Activated T-cell treated with anti-CD3 and anti-CD28 coated beads for 48 hours (primary cell): ENCODE measurements around the gene USP13.
"Not testable (repeated sequence)": the region's sequence is repeated elsewhere in the genome, so short reads cannot be mapped to it uniquely, and the experiment has no call there.

Experiments
- DNase-seq: peaks from one replicate; pipeline ENCODE4 v3.0.0-alpha.2; 2020; ENCODE audit warnings: low read depth

Gene USP13

DNA sequence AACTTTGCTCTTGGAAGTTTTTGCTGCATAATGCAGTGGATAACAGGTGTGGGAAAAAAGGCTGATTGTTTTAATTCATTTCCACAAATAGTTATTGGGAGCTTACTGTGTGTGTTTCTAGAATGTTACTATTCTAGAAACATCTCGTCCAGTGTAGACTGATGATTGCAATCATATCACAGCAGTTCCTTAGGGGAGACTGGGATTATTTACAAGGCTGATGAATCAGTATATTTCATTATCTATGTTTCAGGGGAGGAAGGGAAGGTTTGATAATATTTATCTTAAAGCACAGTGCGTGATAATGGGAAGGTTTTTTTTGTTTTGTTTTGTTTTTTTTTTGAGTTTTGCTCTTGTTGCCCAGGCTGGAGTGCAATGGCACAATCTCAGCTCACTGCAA lies 2.4 kb downstream of the USP13 start:
- no peak for DNase-seq

DNA sequence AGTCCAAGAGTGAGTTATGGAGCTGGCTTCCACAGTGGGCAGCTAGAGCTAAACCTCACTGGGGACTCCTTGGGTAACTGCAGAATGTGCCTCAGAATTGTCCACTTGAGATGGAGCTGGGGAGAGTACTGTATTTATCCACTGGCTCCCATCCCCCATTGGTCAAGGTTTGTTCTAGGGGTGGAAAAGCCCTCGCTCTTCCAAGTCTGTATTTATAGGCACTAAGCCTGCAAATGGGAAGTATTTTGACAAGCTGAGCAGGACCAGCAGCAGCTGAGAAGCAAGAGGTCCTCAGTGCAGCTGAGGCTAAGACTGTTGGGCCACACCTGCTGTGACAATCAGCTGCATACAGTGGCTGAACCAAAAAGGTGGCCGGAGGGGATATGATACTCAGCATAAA lies 5.8 kb downstream of the USP13 start:
- no peak for DNase-seq

DNA sequence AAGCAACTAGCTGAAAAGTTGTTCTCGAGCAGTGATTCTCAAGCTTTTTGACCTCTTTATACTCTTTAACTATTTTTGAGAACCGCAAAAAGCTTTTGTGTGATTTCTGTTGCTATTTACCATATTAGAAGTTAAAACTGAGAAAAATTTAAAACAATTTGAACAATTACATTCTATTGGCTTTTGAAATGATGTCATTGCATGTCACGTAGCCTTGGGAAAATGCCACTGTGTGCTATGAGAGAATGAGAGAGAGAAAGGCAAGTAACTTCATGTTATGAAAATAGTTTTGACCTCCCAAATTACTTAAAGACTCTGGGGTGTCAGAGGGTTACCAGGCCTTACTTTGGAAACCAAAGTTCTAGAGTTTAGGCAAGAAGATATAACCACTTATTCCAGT lies 8.0 kb downstream of the USP13 start:
- DNase-seq = no peak

DNA sequence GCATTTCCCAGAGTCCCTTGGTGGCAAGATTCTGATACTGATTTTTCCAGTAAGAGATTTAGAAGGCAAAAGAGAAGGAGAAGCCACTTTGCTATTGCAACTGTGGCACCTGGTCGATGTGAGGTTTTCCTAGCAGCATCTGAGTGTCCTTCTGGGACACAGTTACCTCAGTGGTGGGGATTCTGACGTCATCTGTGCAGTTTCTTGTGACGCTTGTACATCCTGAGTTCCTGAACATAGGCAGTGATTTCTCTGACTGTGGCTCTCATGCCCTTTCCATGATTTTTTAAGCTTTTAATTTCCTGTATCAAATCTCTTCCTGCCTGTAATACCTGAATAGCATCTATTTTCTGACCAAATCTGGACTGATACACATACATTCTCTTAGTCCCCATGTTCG lies 8.9 kb downstream of the USP13 start:
- DNase-seq = no peak

DNA sequence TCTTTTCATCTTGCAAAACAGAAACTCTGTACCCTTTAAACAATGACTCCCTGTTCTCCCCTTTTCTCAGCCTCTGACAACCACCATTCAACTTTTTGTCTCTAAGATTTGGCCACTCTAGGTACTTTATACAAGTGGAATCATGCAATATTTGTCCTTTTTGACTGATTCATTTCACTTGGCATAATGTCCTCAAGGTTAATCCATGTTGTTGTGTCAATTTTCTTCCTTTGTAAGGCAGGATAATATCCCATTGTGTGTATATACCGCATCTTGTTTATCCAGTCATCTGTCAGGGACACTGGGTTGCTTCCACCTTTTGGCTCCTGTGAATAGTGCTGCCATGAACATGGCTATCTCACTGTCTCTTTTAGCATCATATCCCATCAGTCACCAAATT lies 10.3 kb downstream of the USP13 start:
- DNase-seq = no peak

DNA sequence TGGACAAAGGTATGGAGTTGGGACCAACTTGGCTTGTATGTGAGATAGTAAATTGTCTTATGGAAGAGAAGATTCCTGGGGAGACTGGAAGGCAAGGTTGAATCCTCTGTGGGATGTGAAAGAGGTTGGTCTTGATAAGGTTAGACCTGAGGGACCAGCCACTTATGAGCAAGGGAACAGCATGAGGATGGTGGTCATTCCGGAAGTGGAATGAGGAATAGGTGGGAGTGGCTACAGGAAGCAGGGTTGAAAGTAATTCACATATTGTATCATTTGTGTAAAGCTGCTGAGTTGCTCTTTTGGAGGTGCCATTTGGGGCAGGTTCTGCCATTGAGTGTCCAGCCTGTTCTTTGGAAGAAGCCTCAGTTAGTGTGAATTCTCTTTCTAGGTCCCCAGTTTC lies 13.2 kb downstream of the USP13 start:
- no peak for DNase-seq

DNA sequence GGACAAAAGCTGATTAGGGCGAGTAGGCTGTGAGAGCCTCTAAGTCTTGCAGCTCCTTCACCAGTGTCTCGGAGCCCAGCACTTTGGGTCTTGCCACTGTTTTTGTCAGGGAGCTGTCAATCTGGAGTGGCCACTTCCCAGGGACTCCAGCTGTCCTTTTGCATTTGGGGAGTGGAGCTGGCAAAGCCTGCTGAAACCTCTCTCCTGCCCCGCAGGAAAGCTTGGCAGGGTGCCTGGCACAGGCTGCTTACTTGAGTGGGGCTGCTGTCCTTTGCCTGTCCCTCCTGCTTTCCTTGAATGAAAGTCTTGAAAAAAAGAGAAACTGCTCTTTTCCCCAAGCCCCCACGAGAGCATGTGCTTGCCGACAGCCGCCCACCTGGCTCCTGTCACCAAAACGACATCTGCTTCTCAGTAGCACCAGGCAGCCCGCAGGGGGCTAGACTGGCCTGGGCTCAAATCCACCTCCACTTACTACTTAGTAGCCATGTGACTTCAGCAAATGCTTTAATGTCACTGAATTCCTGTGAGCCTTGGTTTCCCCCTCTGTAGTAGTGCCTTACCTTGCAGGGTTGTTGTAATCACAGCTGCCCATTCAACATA lies 13.7 kb downstream of the USP13 start:
- DNase-seq = no peak

DNA sequence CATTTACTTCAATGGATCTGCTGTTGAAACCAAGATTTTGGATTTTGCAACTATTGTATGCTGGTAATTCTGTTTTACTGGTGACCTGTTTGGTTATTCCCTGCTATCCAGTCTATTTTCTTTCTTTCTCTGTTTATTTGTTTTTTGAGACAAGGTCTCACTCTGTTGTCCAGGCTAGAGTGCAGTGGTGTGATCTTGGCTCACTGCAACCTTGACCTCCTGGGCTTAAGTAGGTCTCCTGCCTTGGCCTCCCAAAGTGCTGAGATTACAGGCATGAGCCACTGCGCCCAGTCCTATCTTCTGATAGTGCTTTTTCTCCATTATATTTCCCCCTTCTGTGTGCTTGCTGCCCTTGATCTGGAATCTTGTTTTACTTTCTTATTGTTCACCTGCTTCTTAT lies 15.6 kb downstream of the USP13 start:
- DNase-seq = no peak

DNA sequence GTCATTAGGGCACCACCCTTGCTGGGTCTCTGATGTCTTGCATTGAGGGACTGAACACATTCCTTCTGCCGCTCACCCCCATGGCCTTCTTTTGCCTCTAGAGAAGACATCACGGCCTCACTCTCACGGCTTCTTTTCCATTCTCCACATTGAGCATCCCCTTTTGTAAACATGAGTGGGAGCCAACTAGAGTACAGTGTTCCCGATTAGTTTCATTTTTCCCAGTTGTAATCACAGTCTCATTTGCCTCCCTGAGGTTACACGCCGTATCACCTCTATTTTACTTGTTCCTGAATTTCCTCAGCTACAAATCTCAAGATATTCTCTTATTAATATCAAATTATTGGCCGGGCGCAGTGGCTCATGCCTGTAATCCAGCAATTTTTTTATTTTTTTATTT lies 17.5 kb downstream of the USP13 start:
- no peak for DNase-seq

DNA sequence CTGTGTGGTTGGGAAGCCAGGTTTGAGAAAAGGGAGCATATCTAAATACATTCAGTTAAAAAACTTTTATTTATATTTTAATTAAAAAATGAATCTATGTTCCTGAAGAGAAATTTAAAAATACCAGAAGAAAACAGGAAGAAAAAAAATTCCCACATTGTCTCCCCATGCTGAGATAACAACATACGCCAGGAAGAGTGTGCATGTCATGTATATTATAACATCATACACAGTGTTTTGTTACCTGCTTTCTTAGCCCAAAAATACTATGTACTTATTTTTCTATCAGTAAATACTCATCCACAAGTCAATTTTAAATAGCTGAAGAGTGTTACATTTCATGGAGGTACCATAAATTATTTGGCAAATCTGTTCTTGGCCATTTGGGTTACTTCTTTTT lies 18.5 kb downstream of the USP13 start:
- no peak for DNase-seq

DNA sequence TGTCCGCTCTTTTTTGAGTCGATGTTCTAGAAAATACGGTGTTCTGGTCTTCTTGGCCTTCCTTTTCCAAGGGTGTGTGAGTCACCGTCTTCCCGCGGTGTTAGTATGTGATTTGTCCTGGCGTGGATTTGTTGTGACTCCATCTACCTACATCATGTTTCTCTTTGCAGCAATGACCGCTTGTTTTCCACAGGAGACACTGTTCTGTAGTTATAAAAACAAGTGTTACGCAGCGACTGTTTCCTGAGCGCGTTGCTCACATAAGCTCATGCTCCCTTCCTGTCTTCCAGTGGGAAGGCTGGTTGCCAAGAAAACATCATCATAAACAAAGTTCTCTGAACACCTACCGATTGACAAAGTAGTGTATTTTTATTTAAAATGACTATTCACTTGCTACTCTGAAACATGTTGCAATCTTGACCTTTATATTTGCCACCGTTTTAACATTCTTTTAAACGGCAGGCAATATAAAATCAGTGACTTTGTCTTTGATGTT lies 19.0 kb downstream of the USP13 start:
- no peak for DNase-seq

DNA sequence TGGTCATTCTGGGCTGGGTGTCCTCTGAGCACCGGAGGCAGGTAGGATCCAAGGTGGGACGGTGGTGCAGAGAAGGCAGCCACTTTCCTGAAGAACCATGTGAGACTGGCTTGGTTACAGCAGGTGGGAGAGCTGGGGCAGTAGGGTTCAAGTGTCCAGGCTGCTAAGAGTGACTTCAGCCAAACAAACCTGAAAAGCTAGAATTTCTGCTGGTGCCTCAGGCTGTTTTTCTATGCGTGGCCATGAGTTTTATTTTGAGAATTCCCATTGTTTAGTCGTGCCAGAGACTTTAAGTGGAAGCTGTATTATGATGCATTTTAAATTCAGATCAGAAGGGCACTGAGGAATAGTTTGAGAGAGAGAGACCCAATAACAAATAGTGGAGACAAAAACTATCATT lies 20.1 kb downstream of the USP13 start:
- no peak for DNase-seq

DNA sequence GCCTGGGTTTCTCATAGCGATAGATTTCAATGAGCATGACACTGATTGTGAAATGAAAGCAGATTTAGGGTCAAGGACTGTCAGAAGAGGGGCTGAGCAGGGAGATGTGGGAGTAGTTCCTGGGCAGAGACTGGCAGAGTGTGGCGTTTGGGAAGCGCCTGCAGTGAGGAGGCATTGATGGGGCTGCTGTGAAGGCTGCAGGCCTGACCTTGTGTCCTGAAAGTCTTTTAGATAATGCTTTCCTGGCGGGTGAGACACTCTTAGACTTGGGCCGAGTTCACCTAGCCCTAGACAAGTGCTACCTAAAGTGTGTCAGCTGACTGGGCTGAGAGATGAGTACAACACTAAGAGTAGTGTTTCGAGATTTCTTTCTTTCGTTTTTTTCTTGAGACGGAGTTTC lies 20.7 kb downstream of the USP13 start:
- DNase-seq = no peak

DNA sequence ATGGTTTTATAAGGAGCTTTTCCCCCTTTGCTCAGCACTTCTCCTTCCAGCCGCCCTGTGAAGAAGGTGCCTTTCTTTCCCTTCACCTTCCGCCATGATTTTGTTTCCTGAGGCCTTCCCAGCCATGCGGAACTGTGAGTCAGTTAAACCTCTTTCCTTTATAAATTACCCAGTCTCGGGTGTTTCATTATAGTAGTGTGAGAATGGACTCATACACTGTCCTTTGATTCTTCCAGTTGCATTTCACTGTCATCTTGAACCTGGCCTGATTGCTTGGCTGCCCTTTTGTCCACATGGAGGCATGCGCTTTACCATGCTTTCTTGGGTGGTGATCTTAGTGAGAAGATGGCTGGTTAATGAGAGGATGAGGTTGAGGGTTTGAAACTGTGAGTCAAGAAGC lies 23.2 kb downstream of the USP13 start:
- DNase-seq = no peak

DNA sequence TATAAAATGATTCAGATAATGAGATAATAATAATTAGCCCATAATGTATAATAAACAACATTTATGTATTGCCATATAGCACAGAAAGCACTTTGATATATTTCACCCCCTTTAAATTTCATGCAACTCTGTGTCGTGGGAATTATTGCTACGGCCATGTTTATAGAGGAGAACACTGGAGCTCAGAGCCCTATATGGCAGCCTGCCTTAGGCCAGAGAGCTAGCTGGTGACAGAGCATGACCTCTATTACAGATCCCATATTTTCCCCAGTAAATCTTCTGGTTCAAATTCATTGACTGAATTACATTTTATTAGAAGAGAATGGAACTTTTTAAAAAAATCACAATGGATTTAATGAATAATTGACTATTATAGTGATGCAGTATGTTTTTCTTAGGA lies 25.0 kb downstream of the USP13 start:
- no peak for DNase-seq

DNA sequence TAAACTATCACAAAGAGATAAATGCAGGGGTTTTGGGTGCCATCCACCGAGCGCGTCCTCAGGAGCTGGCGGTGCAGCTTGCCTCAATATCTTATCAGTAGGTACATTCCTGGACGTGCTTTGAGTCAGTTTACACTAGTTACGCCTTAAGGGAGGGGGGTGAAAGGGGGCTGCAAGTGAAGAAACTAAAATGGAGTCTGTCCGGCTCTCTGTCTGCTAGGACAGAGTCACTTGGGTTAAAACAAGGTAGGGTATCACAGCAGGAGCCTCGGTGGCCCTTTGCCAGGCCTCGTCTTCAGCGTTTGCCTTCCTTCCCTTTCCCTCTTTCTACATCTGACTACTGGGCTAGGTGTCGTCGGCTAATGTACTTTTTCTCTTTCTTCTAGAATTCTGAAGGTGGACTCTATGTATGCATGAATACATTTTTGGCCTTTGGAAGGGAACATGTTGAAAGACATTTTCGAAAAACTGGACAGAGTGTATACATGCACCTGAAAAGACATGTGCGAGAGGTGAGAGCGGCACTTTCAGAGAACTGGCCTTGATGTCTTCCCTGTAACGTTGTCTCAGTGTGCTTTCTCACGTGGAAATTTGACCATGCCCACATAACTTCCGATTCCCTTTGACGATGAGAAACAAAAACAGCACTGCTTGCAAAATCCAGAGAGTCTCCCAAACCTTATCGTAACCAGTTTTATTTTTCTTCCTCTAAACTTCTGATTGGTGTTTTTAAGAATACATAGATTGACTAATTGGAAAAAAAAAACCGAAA lies 28.8 kb downstream of the USP13 start:
- no peak for DNase-seq

DNA sequence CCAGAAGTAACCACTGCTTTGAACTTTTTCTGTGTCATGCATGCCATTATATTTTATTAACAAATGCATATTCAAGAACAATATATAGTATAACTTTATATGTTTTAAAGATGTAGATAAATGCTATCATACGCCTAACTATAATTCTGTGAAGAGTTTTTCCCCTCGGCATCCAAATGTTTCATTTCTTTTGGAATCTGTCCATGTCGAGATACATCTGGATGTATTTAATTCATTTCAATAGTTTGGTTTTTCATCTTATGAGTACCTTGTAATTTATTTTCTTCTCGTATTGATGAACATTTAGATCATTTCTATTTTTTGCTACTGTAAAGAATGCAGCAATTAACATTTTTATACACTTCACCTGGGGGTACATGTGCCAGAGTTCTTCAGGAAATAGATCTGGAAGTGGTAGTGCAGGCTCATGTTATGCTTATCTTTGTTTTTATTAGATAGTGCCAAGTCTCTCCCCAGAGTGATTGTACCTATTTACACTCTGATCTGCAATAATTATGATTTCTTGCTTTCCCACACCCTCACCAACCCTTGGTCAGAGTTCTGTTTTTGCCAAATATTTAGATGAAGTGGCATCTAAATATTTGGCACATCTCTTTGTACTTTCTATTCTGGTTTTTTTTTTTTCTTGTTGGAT lies 29.7 kb downstream of the USP13 start:
- no peak for DNase-seq

DNA sequence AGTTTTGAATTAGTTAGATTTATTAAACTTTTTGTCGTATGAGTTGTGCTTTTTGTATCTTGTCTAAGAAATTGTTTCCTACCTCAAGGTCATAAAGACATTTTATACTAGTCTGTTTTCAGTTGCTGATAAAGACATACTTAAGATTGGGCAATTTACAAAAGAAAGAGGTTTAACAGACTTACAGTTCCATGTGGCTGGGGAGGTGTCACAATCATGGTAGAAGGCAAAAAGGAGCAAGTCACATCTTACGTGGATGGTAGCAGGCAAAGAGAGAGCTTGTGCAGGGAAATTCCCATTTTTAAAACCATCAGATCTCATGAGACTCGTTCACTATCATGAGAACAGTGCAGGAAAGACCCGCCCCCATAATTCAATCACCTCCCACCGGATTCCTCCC lies 30.4 kb downstream of the USP13 start:
- not testable (repeated sequence) for DNase-seq

DNA sequence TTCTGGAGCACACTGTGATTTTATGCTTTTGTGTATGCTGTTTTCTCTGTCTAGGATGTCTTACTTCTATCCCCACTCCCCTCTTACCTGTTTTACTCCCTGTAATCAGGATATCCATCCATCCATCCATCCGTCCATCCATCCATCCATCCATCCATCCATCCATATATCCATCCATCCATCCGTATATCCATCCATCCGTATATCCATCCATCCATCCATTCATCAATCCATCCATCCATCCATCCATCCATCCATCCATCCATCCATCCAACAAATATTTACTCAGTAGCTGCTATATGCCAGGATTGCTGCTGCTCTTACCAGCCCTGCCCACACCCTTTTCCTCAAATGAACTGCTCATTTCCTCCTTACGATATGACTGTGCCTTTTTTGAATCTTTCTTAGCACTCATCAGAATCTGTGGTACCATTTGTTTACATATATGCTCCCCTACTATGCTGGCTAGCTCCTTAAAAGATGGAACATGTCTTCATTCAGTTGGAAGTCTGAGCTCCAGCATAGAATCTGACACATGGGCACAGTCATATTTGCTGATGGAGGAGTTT lies 35.2 kb downstream of the USP13 start:
- DNase-seq = no peak

DNA sequence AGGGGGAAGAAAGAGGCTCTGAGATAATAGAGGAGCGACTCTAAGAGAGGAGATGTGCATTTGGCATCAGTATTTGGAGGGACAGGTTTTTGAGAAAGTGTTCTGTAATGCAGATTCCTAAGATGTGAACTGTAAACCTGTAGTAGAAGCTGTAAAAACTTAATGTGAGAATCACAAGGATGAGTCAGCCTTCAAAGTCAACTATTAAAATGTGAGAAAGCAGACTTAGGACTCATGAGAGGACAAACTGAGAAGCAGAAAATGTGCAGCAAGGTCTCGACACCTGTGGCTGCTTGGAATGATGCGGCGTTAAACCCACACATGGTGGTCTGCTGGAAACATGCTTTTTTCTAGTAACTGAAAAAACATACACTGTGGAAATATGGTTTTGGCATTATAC lies 36.0 kb downstream of the USP13 start:
- no peak for DNase-seq

DNA sequence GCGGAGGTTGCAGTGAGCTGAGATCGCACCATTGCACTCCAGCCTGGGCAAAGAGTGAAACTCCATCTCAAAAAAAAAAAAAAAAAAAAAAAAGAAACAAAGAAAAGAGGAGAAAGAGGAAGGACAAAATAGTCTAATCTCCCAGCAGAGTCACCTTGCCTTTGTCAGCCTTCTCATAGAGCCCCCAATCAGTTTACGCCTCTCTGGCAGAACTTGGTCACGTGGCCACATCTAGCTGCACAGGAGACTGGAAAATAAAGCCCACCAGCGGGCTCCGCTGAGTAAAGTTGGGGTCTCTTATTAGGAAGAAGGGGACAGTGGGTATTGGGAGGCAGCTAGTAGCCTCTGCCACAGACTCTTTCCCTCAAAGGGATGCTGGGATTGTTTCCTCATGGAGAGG lies 41.9 kb downstream of the USP13 start:
- no peak for DNase-seq

DNA sequence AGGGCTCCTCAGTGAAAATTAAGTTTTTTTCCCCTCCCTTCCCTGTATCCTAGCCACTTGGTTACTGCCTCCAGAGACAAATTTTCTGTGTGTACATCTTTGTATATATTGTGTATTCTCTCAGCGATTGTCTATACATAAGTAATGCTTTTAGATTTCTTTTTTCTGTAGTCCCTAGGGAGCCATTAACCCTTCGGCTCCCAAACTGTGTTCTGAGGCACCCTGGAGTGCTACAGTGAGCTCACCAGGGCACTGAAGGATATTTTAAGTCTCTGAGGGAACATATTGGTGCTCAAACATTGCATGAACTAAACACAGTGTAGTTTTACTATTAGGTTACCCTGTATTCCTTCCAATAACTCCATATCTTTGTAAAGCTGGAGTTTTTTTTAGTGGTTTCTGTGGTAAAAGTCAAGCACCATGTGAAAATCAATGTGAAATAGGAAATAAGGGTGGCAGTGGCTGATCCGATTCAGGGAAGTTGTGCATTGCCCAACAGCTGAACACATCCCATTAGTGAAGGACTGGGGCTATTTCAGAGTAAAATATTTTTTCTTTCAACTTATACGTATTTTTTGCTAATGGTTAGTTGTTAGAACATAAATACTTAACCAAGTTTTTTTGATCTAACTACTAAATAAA lies 43.0 kb downstream of the USP13 start:
- no peak for DNase-seq
